C4-2B (cell line): ENCODE data around the gene SLC39A11.

ENCODE experiments used
- ZFX ChIP-seq: fragments of 450-650 bp; IDR thresholded peaks from 2 replicates; pipeline ENCODE4 v1.6.1; 2017
- TF ChIP-seq, protein P1 (sequence below): fragments of 450-650 bp; conservative IDR thresholded peaks from 2 replicates; pipeline ENCODE4 v1.5.1; 2017; ENCODE audit warnings: mild to moderate bottlenecking

GRCh38 chr17:72947475-72947874 is 145.0 kb downstream of the SLC39A11 start:
- TF ChIP-seq, protein P1, sequence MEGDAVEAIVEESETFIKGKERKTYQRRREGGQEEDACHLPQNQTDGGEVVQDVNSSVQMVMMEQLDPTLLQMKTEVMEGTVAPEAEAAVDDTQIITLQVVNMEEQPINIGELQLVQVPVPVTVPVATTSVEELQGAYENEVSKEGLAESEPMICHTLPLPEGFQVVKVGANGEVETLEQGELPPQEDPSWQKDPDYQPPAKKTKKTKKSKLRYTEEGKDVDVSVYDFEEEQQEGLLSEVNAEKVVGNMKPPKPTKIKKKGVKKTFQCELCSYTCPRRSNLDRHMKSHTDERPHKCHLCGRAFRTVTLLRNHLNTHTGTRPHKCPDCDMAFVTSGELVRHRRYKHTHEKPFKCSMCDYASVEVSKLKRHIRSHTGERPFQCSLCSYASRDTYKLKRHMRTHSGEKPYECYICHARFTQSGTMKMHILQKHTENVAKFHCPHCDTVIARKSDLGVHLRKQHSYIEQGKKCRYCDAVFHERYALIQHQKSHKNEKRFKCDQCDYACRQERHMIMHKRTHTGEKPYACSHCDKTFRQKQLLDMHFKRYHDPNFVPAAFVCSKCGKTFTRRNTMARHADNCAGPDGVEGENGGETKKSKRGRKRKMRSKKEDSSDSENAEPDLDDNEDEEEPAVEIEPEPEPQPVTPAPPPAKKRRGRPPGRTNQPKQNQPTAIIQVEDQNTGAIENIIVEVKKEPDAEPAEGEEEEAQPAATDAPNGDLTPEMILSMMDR, result no peak
- no peak for TF ChIP-seq ZFX
